Neural cell (in vitro differentiated cells): ENCODE measurements around the gene AIDA.

Experiments
- CTCF ChIP-seq: fragments of 450-650 bp; IDR thresholded peaks from 2 replicates; pipeline ENCODE4 v1.5.1; 2014; ENCODE audit warnings: antibody characterized with exemption, mild to moderate bottlenecking, moderate library complexity; ENCODE audit not compliant: poor library complexity, severe bottlenecking
- EP300 ChIP-seq: fragments of 450-650 bp; conservative IDR thresholded peaks from 2 replicates; pipeline ENCODE4 v1.6.1; 2014; ENCODE audit warnings: antibody characterized with exemption, mild to moderate bottlenecking, moderate library complexity; ENCODE audit not compliant: poor library complexity, severe bottlenecking
- EZH2 ChIP-seq: fragments of 200-600, 300-800 bp; shearing (Covaris generic), sonication (generic); IDR thresholded peaks from 2 replicates; pipeline ENCODE4 v1.6.1; 2014; ENCODE audit warnings: antibody characterized with exemption, low read length, borderline replicate concordance, mild to moderate bottlenecking; ENCODE audit not compliant: insufficient read depth, poor library complexity, severe bottlenecking
- POLR2AphosphoS5 ChIP-seq: IDR thresholded peaks from 2 replicates; pipeline ENCODE4 v1.6.1; 2012
- RAD21 ChIP-seq: fragments of 450-650 bp; conservative IDR thresholded peaks from 2 replicates; pipeline ENCODE4 v1.6.1; 2014; ENCODE audit warnings: antibody characterized with exemption, mild to moderate bottlenecking, moderate library complexity

- TF ChIP-seq EZH2 (no peak), EP300 (no peak), CTCF (no peak), RAD21 (peak; percentile 12), POLR2AphosphoS5 (no peak)
Measured at GRCh38 chr1:222711319-222712252, 705 bp downstream of the AIDA start.
